ENCODE measurements around the gene MT1G. TPM values are rescaled to one million over a fixed set of nuclear protein-coding genes. Genes with fewer than 3 reads are reported as not detected.

Gene MT1G
- total RNA-seq, 1 experiment from 2014 or later: 23.4 TPM

DNA sequence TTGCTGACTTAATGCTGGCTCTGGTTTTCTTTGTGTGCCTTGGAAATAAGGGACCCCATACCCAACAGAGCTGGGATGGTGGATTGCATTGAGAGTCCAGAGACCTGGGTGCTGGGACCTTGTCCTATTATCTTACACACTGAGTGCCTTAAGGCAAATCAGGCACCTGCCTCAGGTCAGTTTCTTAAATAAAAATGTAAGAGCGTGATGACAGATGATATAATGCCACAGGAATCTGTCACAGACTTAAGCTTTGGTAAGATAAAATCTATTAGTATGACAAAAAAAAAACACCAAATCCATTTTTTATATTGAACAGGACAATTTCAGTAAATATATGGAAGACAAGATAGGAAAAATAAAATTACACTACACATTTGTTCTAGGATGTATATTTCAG is 27.8 kb downstream of the MT1G start:
- Mint-ChIP-seq H3K9me3 (peaks cover 0 to under 1% of the 10 kb centered on the region in 2 experiments; a peak in 1 of 5 replicates), H3K4me3 (no peak overlapping the region), H3K27ac (no peak overlapping the region), H3K4me1 (peaks cover 21 to 39% of the 10 kb centered on the region in 2 experiments), H3K36me3 (ENCODE audit: insufficient read depth in 1 of 3, low read depth in 3 of 3) (no peaks in the 10 kb centered on the region; a peak in 1 of 7 replicates), H3K27me3 (ENCODE audit: low read depth) (peaks cover 99% of the 10 kb centered on the region)
- no peak overlapping the region for H2AFZ ChIP-seq (ENCODE audit: low read length)
- no peak overlapping the region for H4K8ac ChIP-seq (replicated peaks; ENCODE audit: insufficient read length, low read depth, low read length)
- H3K56ac ChIP-seq (ENCODE audit: insufficient read length, low read depth, low read length): no peak overlapping the region
- no CpG with 5 or more reads among the region's 1 CpG for WGBS (ENCODE audit: extremely low coverage, insufficient read length, low lambda C conversion rate)
- no peak overlapping the region for H3K18ac ChIP-seq (ENCODE audit: insufficient read length, low read depth, low read length)
- H4K20me1 ChIP-seq (ENCODE audit: control insufficient read depth, insufficient read depth, insufficient read length): no peaks in the 10 kb centered on the region
- no peak overlapping the region for H3K4me2 ChIP-seq (ENCODE audit: insufficient read depth, insufficient read length, low read length)
- no peak overlapping the region for H4K91ac ChIP-seq (ENCODE audit: insufficient read length, low read depth, low read length)
- DNase-seq: no peak
- no peak overlapping the region for H3K27ac ChIP-seq (ENCODE audit: insufficient read length, low read depth, low read length)
- no peaks in the 10 kb centered on the region for H3K79me2 ChIP-seq (ENCODE audit: insufficient read depth, low read length)
- H3K27me3 ChIP-seq (ENCODE audit: insufficient read depth, low read length): peaks cover 88% of the 10 kb centered on the region
- H2BK120ac ChIP-seq (ENCODE audit: low read depth, low read length, poor library complexity, severe bottlenecking): no peak overlapping the region
- H2BK15ac ChIP-seq (ENCODE audit: low read depth, low read length): no peak overlapping the region
- no peak overlapping the region for H3K9ac ChIP-seq (ENCODE audit: extremely low read depth, insufficient read length, low read length)
- no peak overlapping the region for H3K14ac ChIP-seq (ENCODE audit: insufficient read depth, low read length)
- no peak overlapping the region for H3K4ac ChIP-seq (ENCODE audit: low read depth, low read length)
- H2AK5ac ChIP-seq (ENCODE audit: insufficient read length, low read length): no peak overlapping the region
- H3K9me3 ChIP-seq (ENCODE audit: control insufficient read depth, low read depth, low read length): no peaks in the 10 kb centered on the region
- TF ChIP-seq, protein P1, sequence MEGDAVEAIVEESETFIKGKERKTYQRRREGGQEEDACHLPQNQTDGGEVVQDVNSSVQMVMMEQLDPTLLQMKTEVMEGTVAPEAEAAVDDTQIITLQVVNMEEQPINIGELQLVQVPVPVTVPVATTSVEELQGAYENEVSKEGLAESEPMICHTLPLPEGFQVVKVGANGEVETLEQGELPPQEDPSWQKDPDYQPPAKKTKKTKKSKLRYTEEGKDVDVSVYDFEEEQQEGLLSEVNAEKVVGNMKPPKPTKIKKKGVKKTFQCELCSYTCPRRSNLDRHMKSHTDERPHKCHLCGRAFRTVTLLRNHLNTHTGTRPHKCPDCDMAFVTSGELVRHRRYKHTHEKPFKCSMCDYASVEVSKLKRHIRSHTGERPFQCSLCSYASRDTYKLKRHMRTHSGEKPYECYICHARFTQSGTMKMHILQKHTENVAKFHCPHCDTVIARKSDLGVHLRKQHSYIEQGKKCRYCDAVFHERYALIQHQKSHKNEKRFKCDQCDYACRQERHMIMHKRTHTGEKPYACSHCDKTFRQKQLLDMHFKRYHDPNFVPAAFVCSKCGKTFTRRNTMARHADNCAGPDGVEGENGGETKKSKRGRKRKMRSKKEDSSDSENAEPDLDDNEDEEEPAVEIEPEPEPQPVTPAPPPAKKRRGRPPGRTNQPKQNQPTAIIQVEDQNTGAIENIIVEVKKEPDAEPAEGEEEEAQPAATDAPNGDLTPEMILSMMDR (conservative IDR thresholded peaks at IDR 0.05): no peak
- no peaks in the 10 kb centered on the region for H3K4me1 ChIP-seq (ENCODE audit: insufficient read depth, low read length)
- no peak overlapping the region for H3K23ac ChIP-seq (ENCODE audit: insufficient read length, low read depth, low read length)
- no peak overlapping the region for H4K5ac ChIP-seq (ENCODE audit: insufficient read length, low read depth, low read length)
- no peak overlapping the region for H2BK20ac ChIP-seq (ENCODE audit: low read depth, low read length, poor library complexity, severe bottlenecking)
- H2BK12ac ChIP-seq (ENCODE audit: insufficient read length, low read depth, low read length): no peak overlapping the region
- H2BK5ac ChIP-seq (ENCODE audit: insufficient read length, low read length): no peak overlapping the region
- H3K23me2 ChIP-seq (ENCODE audit: insufficient read length, low read depth, low read length, poor library complexity, severe bottlenecking): peaks cover 6% of the 10 kb centered on the region
- H3T11ph ChIP-seq (ENCODE audit: low read length): no peak overlapping the region
- no peaks in the 10 kb centered on the region for H3K79me1 ChIP-seq (ENCODE audit: insufficient read depth, low read depth, low read length, poor library complexity, severe bottlenecking)

All from H9 (cell line).